Measurements from ENCODE around the gene GJB6.

The GJB6 gene

DNA sequence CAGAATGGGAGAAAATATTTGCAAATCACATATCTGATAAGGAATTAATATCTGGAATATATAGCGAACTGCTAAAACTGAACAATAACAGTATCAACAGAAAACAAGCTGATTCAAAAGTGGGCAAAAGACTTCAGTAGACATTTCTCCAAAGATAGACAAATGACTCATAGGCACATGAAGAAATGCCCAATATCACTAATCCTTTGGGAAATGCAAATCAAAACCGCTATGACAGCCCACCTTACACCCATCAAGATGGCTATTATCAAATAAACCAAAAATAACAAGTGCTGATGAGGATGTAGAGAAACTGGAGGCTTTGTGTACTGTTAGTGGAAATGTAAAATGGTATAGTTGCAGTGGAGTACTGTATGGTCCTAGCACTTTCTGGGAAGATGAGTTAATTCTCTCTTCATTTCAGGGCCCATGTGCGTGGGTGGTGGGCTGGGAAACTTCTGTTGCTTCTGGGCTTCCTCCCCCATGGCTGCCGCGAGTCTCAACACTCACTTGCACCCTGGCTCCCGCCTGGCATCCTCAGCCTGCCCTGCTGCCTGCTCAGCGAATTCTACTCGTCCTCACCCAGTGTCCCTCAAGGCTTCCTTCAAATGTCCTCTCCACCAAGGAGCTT lies 58.9 kb downstream of the GJB6 start:
- TF ChIP-seq CTCF (IDR thresholded peaks at IDR 0.05; ENCODE audit: extremely low read depth, insufficient read depth, missing control alignments): no peak
- DNase-seq (ENCODE audit: low spot score): no peak
- in situ Hi-C loops (cut with MboI; ENCODE audit: low pct_unique_long_range_greater_than_20kb, low sequenced_read_pairs, unreplicated experiment): no loop called here
